ENCODE measurements around the gene MCTP1.

The MCTP1 gene

GRCh38 chr5:94820488-94820887 lies 464.4 kb downstream of the MCTP1 start:
- Histone ChIP-seq H3K27me3 (ENCODE audit: low read depth, low read length) (no peaks in the 10 kb centered on the region), H3K79me2 (ENCODE audit: low read length) (no peaks in the 10 kb centered on the region), H3K4me3 (ENCODE audit: low read length) (no peak overlapping the region), H3K27ac (ENCODE audit: low read length) (no peak overlapping the region), H3K36me3 (replicated peaks; ENCODE audit: low read depth, low read length) (no peaks in the 10 kb centered on the region), H2AFZ (ENCODE audit: low read depth, low read length) (no peak overlapping the region), H3K9me3 (ENCODE audit: insufficient read depth, low read length) (no peaks in the 10 kb centered on the region), H3K9ac (ENCODE audit: low read length) (no peak overlapping the region), H3K4me2 (ENCODE audit: low read length) (no peak overlapping the region), H3K4me1 (ENCODE audit: low read length) (no peaks in the 10 kb centered on the region), H4K20me1 (ENCODE audit: insufficient read depth, low read length) (no peaks in the 10 kb centered on the region)
- TF ChIP-seq CTCF (IDR thresholded peaks at IDR 0.05; ENCODE audit: low read depth, low read length), result no peak
- no peak for TF ChIP-seq EZH2phosphoT487 (IDR thresholded peaks at IDR 0.05; ENCODE audit: low read depth)

GRCh38 chr5:94818904-94819303 lies 466.0 kb downstream of the MCTP1 start:
- no peaks in the 10 kb centered on the region for H3K27me3 ChIP-seq (ENCODE audit: low read depth, low read length)
- H3K4me3 ChIP-seq (ENCODE audit: low read length), result no peak overlapping the region
- no peak overlapping the region for H2AFZ ChIP-seq (ENCODE audit: low read depth, low read length)
- H4K20me1 ChIP-seq (ENCODE audit: insufficient read depth, low read length), result no peaks in the 10 kb centered on the region
- no peak for TF ChIP-seq CTCF (IDR thresholded peaks at IDR 0.05; ENCODE audit: low read depth, low read length)
- no peak for TF ChIP-seq EZH2phosphoT487 (IDR thresholded peaks at IDR 0.05; ENCODE audit: low read depth)
- H3K9me3 ChIP-seq (ENCODE audit: insufficient read depth, low read length), result no peaks in the 10 kb centered on the region
- H3K27ac ChIP-seq (ENCODE audit: low read length), result no peak overlapping the region
- H3K36me3 ChIP-seq (replicated peaks; ENCODE audit: low read depth, low read length), result no peaks in the 10 kb centered on the region
- no peak overlapping the region for H3K4me2 ChIP-seq (ENCODE audit: low read length)
- no peaks in the 10 kb centered on the region for H3K79me2 ChIP-seq (ENCODE audit: low read length)
- H3K9ac ChIP-seq (ENCODE audit: low read length), result no peak overlapping the region
- H3K4me1 ChIP-seq (ENCODE audit: low read length), result no peaks in the 10 kb centered on the region

GRCh38 chr5:94815313-94816039 lies 469.4 kb downstream of the MCTP1 start:
- Histone ChIP-seq H3K4me2 (ENCODE audit: low read length) (no peak overlapping the region), H2AFZ (ENCODE audit: low read depth, low read length) (no peak overlapping the region), H3K79me2 (ENCODE audit: low read length) (no peaks in the 10 kb centered on the region), H3K4me3 (ENCODE audit: low read length) (no peak overlapping the region), H3K27me3 (ENCODE audit: low read depth, low read length) (peaks cover 4% of the 10 kb centered on the region; the same call in 1 of the 2 replicates), H3K9ac (ENCODE audit: low read length) (no peak overlapping the region), H3K9me3 (ENCODE audit: insufficient read depth, low read length) (no peaks in the 10 kb centered on the region), H3K4me1 (ENCODE audit: low read length) (no peaks in the 10 kb centered on the region), H3K36me3 (replicated peaks; ENCODE audit: low read depth, low read length) (no peaks in the 10 kb centered on the region), H3K27ac (ENCODE audit: low read length) (no peak overlapping the region), H4K20me1 (ENCODE audit: insufficient read depth, low read length) (no peaks in the 10 kb centered on the region)
- TF ChIP-seq EZH2phosphoT487 (IDR thresholded peaks at IDR 0.05; ENCODE audit: low read depth), result no peak
- TF ChIP-seq CTCF (IDR thresholded peaks at IDR 0.05; ENCODE audit: low read depth, low read length), result no peak

GRCh38 chr5:94812232-94812631 lies 472.7 kb downstream of the MCTP1 start:
- no peak for TF ChIP-seq EZH2phosphoT487 (IDR thresholded peaks at IDR 0.05; ENCODE audit: low read depth)
- TF ChIP-seq CTCF (IDR thresholded peaks at IDR 0.05; ENCODE audit: low read depth, low read length), result peak; percentile 5; the same call in 1 of the 2 replicates
- H3K4me1 ChIP-seq (ENCODE audit: low read length), result no peaks in the 10 kb centered on the region
- no peak overlapping the region for H3K9ac ChIP-seq (ENCODE audit: low read length)
- no peak overlapping the region for H3K27ac ChIP-seq (ENCODE audit: low read length)
- no peaks in the 10 kb centered on the region for H3K79me2 ChIP-seq (ENCODE audit: low read length)
- no peak overlapping the region for H3K4me2 ChIP-seq (ENCODE audit: low read length)
- H3K27me3 ChIP-seq (ENCODE audit: low read depth, low read length), result peaks cover 4% of the 10 kb centered on the region; the same call in 1 of the 2 replicates
- no peak overlapping the region for H3K4me3 ChIP-seq (ENCODE audit: low read length)
- no peak overlapping the region for H2AFZ ChIP-seq (ENCODE audit: low read depth, low read length)
- no peaks in the 10 kb centered on the region for H3K9me3 ChIP-seq (ENCODE audit: insufficient read depth, low read length)
- H3K36me3 ChIP-seq (replicated peaks; ENCODE audit: low read depth, low read length), result no peaks in the 10 kb centered on the region
- no peaks in the 10 kb centered on the region for H4K20me1 ChIP-seq (ENCODE audit: insufficient read depth, low read length)

Data from OCI-LY3 (cell line).